PC-9 (cell line): ENCODE results near the gene ASF1A. TPM values are rescaled to one million over a fixed set of nuclear protein-coding genes. Genes with fewer than 3 reads are reported as not detected.
"Not testable (repeated sequence)": the region's sequence is repeated elsewhere in the genome, so short reads cannot be mapped to it uniquely, and the experiment has no call there.

ENCODE experiments used
- BruUV-seq: library from RNA; stranded (reverse); fragments of 400-500 nt; replicated peaks from 2 replicates; lab custom pipeline; 2021; lab: Mats Ljungman, UMichigan
- CTCF ChIA-PET: fragments of 300-600 bp; sonication (Branson Sonifier 250); formaldehyde crosslinking; loops from one replicate; lab custom pipeline; 2022; ENCODE audit warnings: antibody characterized with exemption; lab: Charles Lee
- POLR2A ChIA-PET: fragments of 300-600 bp; sonication (Branson Sonifier 250); formaldehyde crosslinking; loops from one replicate; lab custom pipeline; 2022; ENCODE audit warnings: antibody characterized with exemption; ENCODE audit not compliant: unreplicated experiment; lab: Charles Lee
- DNase-seq, 2 experiments: peaks; one replicate each; pipeline versions ENCODE4 v3.0.0 to v3.0.0-alpha.2; 2015 to 2022; ENCODE audit warnings: mixed read lengths in 1 of 2
- H2AFZ ChIP-seq: fragments of 200-600 bp; sonication (generic); 2 replicates; pipeline ENCODE4 v1.8.1; 2017; ENCODE audit warnings: antibody characterized with exemption
- H3F3A ChIP-seq: fragments of 200-600 bp; sonication (generic); 2 replicates; pipeline ENCODE4 v1.8.1; 2017; ENCODE audit warnings: antibody characterized with exemption, mild to moderate bottlenecking, low read depth; ENCODE audit not compliant: insufficient read depth
- H3K27ac ChIP-seq: fragments of 200-600 bp; sonication (generic); 2 replicates; pipeline ENCODE4 v1.6.1; 2016; ENCODE audit warnings: mixed run types
- H3K27me3 ChIP-seq: fragments of 200-600 bp; sonication (generic); 2 replicates; pipeline ENCODE4 v1.6.1; 2016; ENCODE audit warnings: low read depth, mixed run types; ENCODE audit not compliant: insufficient read depth
- H3K36me3 ChIP-seq: fragments of 200-600 bp; sonication (generic); 2 replicates; pipeline ENCODE4 v1.6.1; 2016; ENCODE audit warnings: low read depth, mixed run types
- H3K4me1 ChIP-seq: fragments of 200-600 bp; sonication (generic); replicated peaks from 2 replicates; pipeline ENCODE4 v1.6.1; 2016; ENCODE audit warnings: mixed run types; ENCODE audit not compliant: insufficient read depth
- H3K4me2 ChIP-seq: fragments of 200-600 bp; sonication (generic); 2 replicates; pipeline ENCODE4 v1.6.1; 2017; ENCODE audit warnings: mixed run types
- H3K4me3 ChIP-seq: fragments of 200-600 bp; sonication (generic); 2 replicates; pipeline ENCODE4 v1.6.1; 2016; ENCODE audit warnings: mixed run types
- H3K79me2 ChIP-seq: fragments of 200-600 bp; sonication (generic); 2 replicates; pipeline ENCODE4 v1.6.1; 2017; ENCODE audit warnings: low read depth, mixed run types
- H3K9me2 ChIP-seq: fragments of 200-600 bp; sonication (generic); 2 replicates; pipeline ENCODE4 v1.8.1; 2017; ENCODE audit warnings: mild to moderate bottlenecking; ENCODE audit not compliant: insufficient read depth
- H3K9me3 ChIP-seq: fragments of 200-600 bp; sonication (generic); 2 replicates; pipeline ENCODE4 v1.8.1; 2016; ENCODE audit warnings: low read depth; ENCODE audit not compliant: insufficient read depth
- H4K20me1 ChIP-seq: fragments of 200-600 bp; sonication (generic); 2 replicates; pipeline ENCODE4 v1.8.1; 2017; ENCODE audit not compliant: insufficient read depth
- EZH2 ChIP-seq: fragments of 200-600 bp; sonication (generic); IDR thresholded peaks from 2 replicates; pipeline ENCODE4 v1.8.0; 2017; ENCODE audit warnings: antibody characterized with exemption, low read depth
- intact Hi-C: fragments of 100-400 bp; cut with micrococcal nuclease; formaldehyde crosslinking; loops from one replicate; pipeline ENCODE4 v1.10.0; 2022; ENCODE audit not compliant: unreplicated experiment
- total RNA-seq: library from RNA; stranded (reverse); gene quantifications from 2 replicates; pipeline ENCODE4 v1.2.3, GENCODE V29; 2021
- TF ChIP-seq, protein P1 (sequence below): fragments of 200-600 bp; sonication (generic); conservative IDR thresholded peaks from 2 replicates; pipeline ENCODE4 v1.6.1; 2017; ENCODE audit warnings: mixed run types, antibody characterized with exemption, mild to moderate bottlenecking, moderate library complexity

Gene ASF1A
- total RNA-seq, 1 experiment from 2014 or later = 39.5 TPM

DNA sequence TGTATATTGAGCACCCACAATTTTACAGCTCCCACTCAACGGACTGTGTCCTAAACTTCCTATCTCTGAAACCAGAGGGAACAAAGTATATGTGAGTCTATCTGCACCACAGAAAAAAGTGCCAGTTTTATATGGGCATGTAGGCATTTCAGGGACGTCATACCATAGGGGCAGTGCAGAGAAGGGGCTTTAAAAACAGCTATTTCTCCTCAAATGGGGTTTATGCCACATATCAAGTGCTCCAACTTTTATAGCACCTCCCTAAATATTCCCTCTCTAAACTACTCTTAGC lies 28.9 kb upstream of the ASF1A start:
- intact Hi-C loops = no loop called here
- ChIA-PET POLR2A (no interaction called here), CTCF (interaction anchor here (0.6 kb wide), 1 partner anchor 118 kb away, joined by 3 read pairs; no protein-coding TSS in a partner anchor)
- H3F3A ChIP-seq = no peaks in the 10 kb centered on the region
- no peak for DNase-seq
- H3K4me1 ChIP-seq = no peaks in the 10 kb centered on the region
- H3K4me2 ChIP-seq = no peak overlapping the region
- no peaks in the 10 kb centered on the region for H3K36me3 ChIP-seq
- no peak for TF ChIP-seq EZH2
- TF ChIP-seq, protein P1, sequence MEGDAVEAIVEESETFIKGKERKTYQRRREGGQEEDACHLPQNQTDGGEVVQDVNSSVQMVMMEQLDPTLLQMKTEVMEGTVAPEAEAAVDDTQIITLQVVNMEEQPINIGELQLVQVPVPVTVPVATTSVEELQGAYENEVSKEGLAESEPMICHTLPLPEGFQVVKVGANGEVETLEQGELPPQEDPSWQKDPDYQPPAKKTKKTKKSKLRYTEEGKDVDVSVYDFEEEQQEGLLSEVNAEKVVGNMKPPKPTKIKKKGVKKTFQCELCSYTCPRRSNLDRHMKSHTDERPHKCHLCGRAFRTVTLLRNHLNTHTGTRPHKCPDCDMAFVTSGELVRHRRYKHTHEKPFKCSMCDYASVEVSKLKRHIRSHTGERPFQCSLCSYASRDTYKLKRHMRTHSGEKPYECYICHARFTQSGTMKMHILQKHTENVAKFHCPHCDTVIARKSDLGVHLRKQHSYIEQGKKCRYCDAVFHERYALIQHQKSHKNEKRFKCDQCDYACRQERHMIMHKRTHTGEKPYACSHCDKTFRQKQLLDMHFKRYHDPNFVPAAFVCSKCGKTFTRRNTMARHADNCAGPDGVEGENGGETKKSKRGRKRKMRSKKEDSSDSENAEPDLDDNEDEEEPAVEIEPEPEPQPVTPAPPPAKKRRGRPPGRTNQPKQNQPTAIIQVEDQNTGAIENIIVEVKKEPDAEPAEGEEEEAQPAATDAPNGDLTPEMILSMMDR = no peak
- H2AFZ ChIP-seq = no peak overlapping the region
- no TSS peak for BruUV-seq
- peaks cover 7% of the 10 kb centered on the region; the same call in 1 of the 2 replicates for H3K79me2 ChIP-seq
- no peaks in the 10 kb centered on the region for H3K27me3 ChIP-seq
- no peaks in the 10 kb centered on the region for H3K9me3 ChIP-seq
- no peak overlapping the region for H3K4me3 ChIP-seq
- H4K20me1 ChIP-seq = no peaks in the 10 kb centered on the region
- no peaks in the 10 kb centered on the region for H3K9me2 ChIP-seq
- no peak overlapping the region for H3K27ac ChIP-seq

DNA sequence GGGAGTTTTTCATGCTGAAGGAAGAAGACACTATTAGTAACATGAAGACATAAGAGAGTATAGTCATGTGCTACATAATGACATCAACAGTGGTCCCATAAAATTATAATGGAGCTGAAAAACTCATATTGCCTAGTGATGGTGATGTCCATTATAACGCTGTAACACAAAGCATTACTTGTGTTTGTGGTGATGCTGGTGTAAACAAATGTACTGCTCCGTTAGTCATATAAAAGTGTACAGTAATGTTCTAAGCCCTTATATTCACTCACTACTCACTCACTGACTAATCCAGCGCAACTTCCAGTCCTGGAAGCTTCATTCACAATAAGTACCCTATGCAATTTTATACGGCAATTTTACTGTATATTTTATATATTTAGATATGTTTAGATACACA lies 26.8 kb upstream of the ASF1A start:
- TF ChIP-seq, protein P1 = no peak
- no peak for TF ChIP-seq EZH2
- Histone ChIP-seq H3K4me2 (no peak overlapping the region), H3K36me3 (no peaks in the 10 kb centered on the region), H3K79me2 (peaks cover 7% of the 10 kb centered on the region), H4K20me1 (no peaks in the 10 kb centered on the region), H3K9me2 (no peaks in the 10 kb centered on the region), H3K27me3 (no peaks in the 10 kb centered on the region), H3K27ac (no peak overlapping the region), H3F3A (no peaks in the 10 kb centered on the region), H3K4me1 (no peaks in the 10 kb centered on the region), H2AFZ (no peak overlapping the region), H3K9me3 (no peaks in the 10 kb centered on the region), H3K4me3 (no peak overlapping the region)
- POLR2A ChIA-PET = no interaction called here
- intact Hi-C loops = no loop called here
- BruUV-seq = no TSS peak
- CTCF ChIA-PET = no interaction called here
- no peak for DNase-seq

DNA sequence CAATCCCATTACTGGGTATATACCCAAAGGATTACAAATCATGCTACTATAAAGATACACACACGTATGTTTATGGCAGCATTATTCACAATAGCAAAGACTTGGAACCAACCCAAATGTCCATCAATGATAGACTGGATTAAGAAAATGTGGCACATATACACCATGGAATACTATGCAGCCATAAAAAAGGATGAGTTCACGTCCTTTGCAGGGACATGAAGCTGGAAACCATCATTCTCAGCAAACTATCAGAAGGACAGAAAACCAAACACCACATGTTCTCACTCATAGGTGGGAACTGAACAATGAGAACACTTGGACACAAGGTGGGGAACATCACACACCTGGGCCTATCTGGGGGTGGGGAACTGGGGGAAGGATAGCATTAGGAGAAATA lies 25.1 kb upstream of the ASF1A start:
- H3K27ac ChIP-seq, H3K79me2 ChIP-seq, H3K4me2 ChIP-seq, H3K4me1 ChIP-seq, BruUV-seq, H3K4me3 ChIP-seq, CTCF ChIA-PET, H3K9me2 ChIP-seq, H3K27me3 ChIP-seq, intact Hi-C loops, POLR2A ChIA-PET, DNase-seq, H4K20me1 ChIP-seq, H2AFZ ChIP-seq, H3K36me3 ChIP-seq, H3K9me3 ChIP-seq, H3F3A ChIP-seq: not testable (repeated sequence)

DNA sequence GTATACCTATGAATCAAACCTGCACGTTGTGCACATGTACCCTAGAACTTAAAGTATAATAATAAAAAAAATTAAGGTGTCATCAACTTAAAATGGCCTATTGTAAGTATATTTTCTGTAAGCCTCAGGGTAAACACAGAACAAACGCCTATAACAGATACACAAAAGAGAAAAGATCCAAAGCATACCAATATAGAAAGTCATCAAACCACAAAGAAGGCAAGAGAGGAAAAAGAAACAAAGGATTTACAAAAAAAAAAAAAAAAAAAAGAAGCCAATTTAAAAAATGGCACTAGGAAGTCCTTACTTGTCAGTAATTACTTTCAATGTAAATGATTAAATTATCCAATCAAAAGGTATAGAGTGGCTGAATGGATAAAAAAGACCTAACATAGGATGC lies 24.6 kb upstream of the ASF1A start:
- TF ChIP-seq, protein P1 = no peak
- no peak for TF ChIP-seq EZH2
- Histone ChIP-seq H2AFZ (no peak overlapping the region), H3K36me3 (no peaks in the 10 kb centered on the region), H3K4me3 (no peak overlapping the region), H3K27me3 (no peaks in the 10 kb centered on the region), H4K20me1 (no peaks in the 10 kb centered on the region), H3K9me2 (no peaks in the 10 kb centered on the region), H3K9me3 (no peaks in the 10 kb centered on the region), H3F3A (no peaks in the 10 kb centered on the region), H3K4me2 (no peak overlapping the region), H3K27ac (no peak overlapping the region), H3K79me2 (peaks cover 7% of the 10 kb centered on the region), H3K4me1 (no peaks in the 10 kb centered on the region)
- ChIA-PET POLR2A (no interaction called here), CTCF (no interaction called here)
- BruUV-seq = no TSS peak
- intact Hi-C loops = no loop called here
- DNase-seq = peak in 1 of 2 experiments; percentile 46
